Esophagus (tissue), 2 donors: Measurements from ENCODE around the gene SRSF4. TPM values are rescaled to one million over a fixed set of nuclear protein-coding genes. Genes with fewer than 3 reads are reported as not detected.
"Not testable (repeated sequence)": the region's sequence is repeated elsewhere in the genome, so short reads cannot be mapped to it uniquely, and the experiment has no call there.

Source experiments
- H3K27ac ChIP-seq, 2 donors: one replicate each; pipeline ENCODE4 v1.5.1; 2013; ENCODE audit warnings: low read depth in 2 of 2, mild to moderate bottlenecking in 2 of 2, inconsistent platforms in 1 of 2, low read length in 1 of 2, moderate library complexity in 1 of 2
- H3K27me3 ChIP-seq, 2 donors: one replicate each; pipeline ENCODE4 v1.6.1; 2013; ENCODE audit warnings: low read length in 2 of 2, control low read depth in 1 of 2, mild to moderate bottlenecking in 1 of 2; ENCODE audit not compliant: insufficient read depth in 2 of 2, control insufficient read depth in 1 of 2
- H3K36me3 ChIP-seq, 2 donors: one replicate each; pipeline ENCODE4 v1.6.1; 2013; ENCODE audit warnings: low read length in 1 of 2; ENCODE audit not compliant: control insufficient read depth in 2 of 2, insufficient read depth in 2 of 2
- H3K4me1 ChIP-seq, 2 donors: one replicate each; pipeline ENCODE4 v1.6.1; 2013; ENCODE audit warnings: low read length in 1 of 2; ENCODE audit not compliant: control insufficient read depth in 2 of 2, insufficient read depth in 2 of 2
- H3K4me3 ChIP-seq, 2 donors: one replicate each; pipeline ENCODE4 v1.5.1; 2013; ENCODE audit warnings: low read length in 2 of 2, mild to moderate bottlenecking in 2 of 2, low read depth in 1 of 2, moderate library complexity in 1 of 2
- H3K9me3 ChIP-seq, 2 donors: one replicate each; pipeline ENCODE4 v1.6.1; 2013; ENCODE audit warnings: mild to moderate bottlenecking in 2 of 2, low read depth in 1 of 2, low read length in 1 of 2, moderate library complexity in 1 of 2; ENCODE audit not compliant: control insufficient read depth in 2 of 2, insufficient read depth in 1 of 2
- WGBS, 2 donors: extraction: QIAGEN DNeasy Blood & Tissue Kit; methylation state at CpG; one replicate each; pipeline ENCODE4 v1.1.7; 2013; 5-methylcytosine and 5-hydroxymethylcytosine counted together
- polyA plus RNA-seq, 2 donors: library from polyadenylated mRNA; stranded (reverse); fragments of 200-250 nt; gene quantifications; one replicate each; pipeline ENCODE4 v1.2.3, GENCODE V29; 2013
- donor health status: healthy with polysubstance abuse.
- donor health status: Bipolar disorder and iron deficiency.

Gene SRSF4
- polyA plus RNA-seq, 2 donors: 50.8 to 71.0 TPM

DNA sequence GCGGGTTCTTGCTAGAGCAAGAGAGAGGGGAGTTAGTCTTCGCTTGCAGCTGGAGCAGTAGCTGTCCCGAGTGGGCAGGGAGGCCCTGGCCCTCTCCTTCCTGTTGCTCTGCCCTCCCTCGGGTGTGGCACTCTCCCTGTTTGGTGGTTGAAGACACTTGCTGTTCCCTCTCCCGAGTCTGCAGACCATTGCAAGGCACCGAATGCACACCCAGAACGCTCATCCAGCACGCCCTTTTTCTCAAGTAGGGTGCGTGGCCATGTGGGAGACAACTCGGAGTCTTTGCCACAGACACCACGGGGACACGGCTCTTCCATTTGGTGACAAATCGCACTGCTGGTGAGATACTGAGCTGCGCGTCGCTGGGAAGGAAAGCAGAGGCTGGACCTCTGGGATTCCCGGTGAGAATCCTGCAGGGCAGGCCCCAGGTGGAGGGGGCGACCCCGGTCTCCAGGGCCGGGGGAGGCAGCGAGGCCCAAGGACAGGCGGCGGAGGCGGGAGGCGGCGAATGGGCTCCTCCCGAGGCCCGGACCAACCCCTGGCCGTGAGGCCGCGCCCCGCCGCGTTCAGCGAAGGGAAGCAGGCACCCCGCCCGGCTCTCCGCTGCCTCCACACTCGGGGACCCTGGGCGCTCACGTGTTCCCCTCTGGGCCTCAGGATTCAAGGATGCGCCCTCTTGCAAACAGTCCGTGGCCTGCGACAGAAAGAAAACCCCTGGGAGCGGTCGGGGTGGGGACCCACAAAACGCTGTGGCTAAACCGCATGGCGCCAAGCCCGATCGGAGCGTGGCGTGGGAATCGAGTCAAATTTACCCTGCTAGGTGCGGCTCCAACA lies 47.6 kb downstream of the SRSF4 start:
- Histone ChIP-seq H3K27ac (no peak overlapping the region), H3K27me3 (no peaks in the 10 kb centered on the region), H3K4me3 (peak overlapping the region; percentile 9 to 32), H3K4me1 (peaks cover 0 to 4% of the 10 kb centered on the region in 2 donors), H3K36me3 (no peaks in the 10 kb centered on the region), H3K9me3 (no peaks in the 10 kb centered on the region)
- WGBS, 2 donors: 50 to 65% methylated on average over 55 of the region's 55 CpGs

DNA sequence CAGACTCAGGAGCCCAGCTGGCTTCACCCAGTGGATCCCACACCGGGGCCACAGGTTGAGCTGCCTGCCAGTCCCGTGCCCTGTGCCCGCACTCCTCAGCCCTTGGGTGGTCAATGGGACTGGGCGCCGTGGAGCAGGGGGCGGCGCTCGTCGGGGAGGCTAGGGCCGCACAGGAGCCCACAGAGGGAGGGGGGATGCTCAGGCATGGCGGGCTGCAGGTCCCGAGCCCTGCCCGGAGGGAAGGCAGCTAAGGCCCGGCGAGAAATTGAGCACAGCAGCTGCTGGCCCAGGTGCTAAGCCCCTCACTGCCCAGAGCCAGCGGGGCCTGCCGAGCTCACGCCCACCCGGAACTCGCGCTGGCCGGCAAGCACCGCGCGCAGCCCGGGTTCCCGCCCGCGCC lies 50.6 kb downstream of the SRSF4 start:
- H3K27ac ChIP-seq, H3K4me3 ChIP-seq, H3K36me3 ChIP-seq, H3K27me3 ChIP-seq, H3K4me1 ChIP-seq, H3K9me3 ChIP-seq: not testable (repeated sequence)
- 95 to 96% methylated on average over 16 to 29 of the region's 29 CpGs for WGBS, 2 donors

DNA sequence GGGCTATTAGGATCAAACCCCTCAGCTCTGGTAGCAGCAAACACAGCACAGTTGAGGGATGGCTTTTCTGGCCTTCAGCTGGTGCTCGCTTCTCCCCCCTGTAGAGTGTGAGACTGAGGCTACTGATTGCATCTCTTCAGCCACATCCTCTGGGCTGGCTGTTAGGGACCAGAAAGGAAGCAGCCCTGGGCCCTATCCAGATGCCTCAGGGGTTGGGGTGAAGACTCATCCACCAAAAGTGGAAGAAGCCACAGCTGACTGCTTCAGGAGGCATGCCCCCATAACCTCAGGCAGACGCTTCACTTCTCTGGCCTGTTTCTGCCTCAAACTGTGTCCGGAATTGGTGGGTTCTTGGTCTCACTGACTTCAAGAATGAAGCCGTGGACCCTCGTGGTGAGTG lies 51.8 kb downstream of the SRSF4 start:
- WGBS, 2 donors: 86 to 90% methylated on average over 5 of the region's 5 CpGs

DNA sequence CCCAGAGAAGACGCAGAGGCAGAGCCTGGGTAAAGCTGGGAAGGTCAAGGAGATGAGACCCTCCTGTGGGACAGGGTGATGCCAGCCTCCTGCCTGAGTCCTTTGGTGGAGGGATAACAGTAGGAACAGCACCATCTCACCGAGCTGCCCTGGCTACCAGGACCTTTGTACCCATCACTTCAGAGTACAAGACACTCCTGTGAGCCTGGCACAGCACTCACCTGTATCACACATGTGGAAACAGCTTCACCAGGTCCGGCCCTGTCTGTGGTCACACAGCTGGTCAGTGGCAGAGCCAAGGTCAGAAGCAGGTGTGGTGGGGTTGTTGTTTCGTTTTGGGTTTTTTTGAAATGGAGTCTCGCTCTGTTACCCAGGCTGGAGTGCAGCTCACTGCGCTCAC lies 53.0 kb downstream of the SRSF4 start:
- no peaks in the 10 kb centered on the region for H3K36me3 ChIP-seq
- no peak overlapping the region for H3K27ac ChIP-seq
- 84 to 87% methylated on average over 6 of the region's 6 CpGs for WGBS, 2 donors
- peaks cover 0 to 2% of the 10 kb centered on the region in 2 donors for H3K27me3 ChIP-seq
- H3K4me1 ChIP-seq: peaks cover 0 to 2% of the 10 kb centered on the region in 2 donors
- no peaks in the 10 kb centered on the region for H3K9me3 ChIP-seq
- no peak overlapping the region for H3K4me3 ChIP-seq

More for the DNA sequence above, 51.8 kb downstream of the SRSF4 start:
- Histone ChIP-seq H3K4me3 (no peak overlapping the region), H3K4me1 (peaks cover 0 to 4% of the 10 kb centered on the region in 2 donors), H3K27me3 (peaks cover 0 to under 1% of the 10 kb centered on the region in 2 donors), H3K27ac (no peak overlapping the region), H3K9me3 (no peaks in the 10 kb centered on the region), H3K36me3 (no peaks in the 10 kb centered on the region)

DNA sequence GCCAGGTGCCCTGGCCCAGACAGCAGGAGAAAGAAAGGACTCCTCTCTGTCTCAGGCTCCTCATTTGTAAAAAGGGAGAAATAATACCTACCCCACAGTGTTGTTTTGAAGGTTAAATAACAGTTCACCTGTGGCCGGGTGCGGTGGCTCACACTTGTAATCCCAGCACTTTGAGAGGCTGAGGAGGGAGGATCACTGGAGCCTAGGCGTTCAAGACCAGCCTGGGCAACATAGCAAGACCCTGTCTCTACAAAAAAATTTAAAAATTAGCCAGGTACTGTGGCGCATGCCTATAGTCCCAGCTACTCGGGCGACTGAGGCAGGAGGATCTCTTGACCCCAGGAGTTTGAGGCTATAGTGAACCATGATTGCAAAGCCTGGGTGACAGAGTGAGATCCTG lies 55.5 kb downstream of the SRSF4 start:
- Histone ChIP-seq H3K27me3 (peaks cover 0 to 7% of the 10 kb centered on the region in 2 donors), H3K36me3 (no peaks in the 10 kb centered on the region), H3K9me3 (no peaks in the 10 kb centered on the region), H3K4me3 (no peak overlapping the region), H3K4me1 (peaks cover 0 to 14% of the 10 kb centered on the region in 2 donors), H3K27ac (no peak overlapping the region)
- 95 to 99% methylated on average over 6 of the region's 6 CpGs for WGBS, 2 donors

DNA sequence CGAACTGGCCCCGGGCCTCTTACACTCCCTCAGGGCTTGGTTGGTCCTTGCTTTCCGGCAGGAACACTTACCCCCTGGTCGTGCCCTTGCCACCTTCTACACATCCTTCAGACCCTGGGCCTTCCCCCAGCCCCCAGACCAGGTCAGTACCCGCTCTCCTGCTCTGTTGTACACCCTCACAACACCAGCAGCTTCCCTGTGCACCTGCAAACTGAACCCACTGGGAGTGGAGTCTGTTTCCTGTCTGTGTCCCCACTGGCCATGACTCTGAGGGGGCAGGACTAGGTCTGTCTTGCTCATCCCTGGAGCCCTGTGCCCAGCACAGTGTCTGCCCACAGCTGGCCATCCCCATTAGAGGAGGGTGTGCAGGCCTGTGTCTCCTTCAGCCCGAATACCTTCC lies 55.9 kb downstream of the SRSF4 start:
- Histone ChIP-seq H3K36me3 (no peaks in the 10 kb centered on the region), H3K27ac (no peak overlapping the region), H3K27me3 (peaks cover 0 to 7% of the 10 kb centered on the region in 2 donors), H3K4me1 (peaks cover 0 to 14% of the 10 kb centered on the region in 2 donors), H3K9me3 (no peaks in the 10 kb centered on the region), H3K4me3 (no peak overlapping the region)
- 80% methylated on average over 6 of the region's 6 CpGs for WGBS, 2 donors

DNA sequence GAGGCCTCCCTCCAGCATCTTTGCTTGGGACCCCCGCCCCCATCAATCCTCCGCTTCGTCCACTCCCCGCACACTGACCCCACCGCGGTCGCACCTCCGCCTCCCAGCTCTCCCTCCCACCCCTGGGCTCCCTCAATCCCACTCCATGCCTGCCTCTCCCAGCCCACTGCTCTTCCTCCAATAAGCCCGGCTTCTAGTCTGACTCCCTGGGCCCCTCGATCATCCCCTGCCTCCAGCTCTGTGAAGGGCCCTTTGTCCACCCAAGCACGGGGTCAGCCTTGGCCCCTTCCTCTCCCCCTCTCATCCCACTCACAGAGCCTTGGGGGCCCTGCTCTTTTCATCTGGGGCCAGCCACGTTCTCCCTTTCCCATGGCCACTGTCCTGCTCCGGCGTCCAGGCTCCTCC lies 56.5 kb downstream of the SRSF4 start:
- H3K27ac ChIP-seq: peak overlapping the region; percentile 85 to 87
- peaks cover 0 to 7% of the 10 kb centered on the region in 2 donors for H3K27me3 ChIP-seq
- H3K9me3 ChIP-seq: no peaks in the 10 kb centered on the region
- H3K4me1 ChIP-seq: peaks cover 0 to 14% of the 10 kb centered on the region in 2 donors
- H3K4me3 ChIP-seq: peak overlapping the region in 1 of 2 donors; percentile 48
- peaks cover 0 to 2% of the 10 kb centered on the region in 2 donors for H3K36me3 ChIP-seq
- WGBS, 2 donors: 70 to 71% methylated on average over 14 of the region's 14 CpGs

DNA sequence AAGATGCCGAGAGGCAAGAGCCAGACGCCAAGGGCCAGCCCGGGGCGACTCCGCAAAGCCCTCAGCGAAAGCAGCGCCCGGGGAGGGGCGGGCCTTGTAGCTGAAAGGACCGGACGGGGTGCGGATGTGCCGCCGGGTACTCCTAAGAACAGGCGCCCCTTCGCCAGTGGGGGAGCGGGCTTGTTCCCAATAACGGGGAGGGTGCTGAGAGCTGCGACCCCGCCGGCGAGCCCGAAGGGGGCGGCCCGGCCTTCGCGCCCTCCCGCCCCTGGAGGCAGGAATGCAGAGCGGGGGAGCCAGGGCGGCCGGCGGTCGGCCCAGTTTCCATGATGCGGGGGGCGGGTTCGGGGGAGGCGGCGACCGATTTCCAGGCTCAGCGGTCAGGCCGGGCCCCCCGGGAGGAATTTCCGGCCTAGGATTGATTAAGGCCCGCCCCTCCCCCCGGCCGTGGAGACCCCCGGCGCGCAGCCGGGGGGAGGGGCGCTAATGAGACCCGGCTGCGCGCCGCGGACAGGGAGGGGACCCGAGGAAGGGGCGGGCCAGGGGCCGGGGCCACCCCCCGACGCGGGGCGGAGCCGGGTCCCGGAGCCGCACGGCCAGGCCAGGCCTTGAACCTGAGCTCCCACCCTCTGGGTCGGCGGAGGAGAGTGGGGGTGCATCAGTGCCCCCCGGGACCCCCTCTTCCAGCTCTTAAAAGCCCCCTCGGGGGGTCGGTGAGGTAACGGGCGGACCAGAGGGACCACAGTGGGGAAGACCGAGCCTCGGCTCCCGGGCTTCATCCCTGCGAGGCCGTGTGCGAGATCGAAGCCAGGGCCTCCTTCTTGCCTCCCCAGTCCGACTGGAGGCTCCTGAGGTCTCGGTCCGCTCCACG lies 57.1 kb downstream of the SRSF4 start:
- Histone ChIP-seq H3K9me3 (no peaks in the 10 kb centered on the region), H3K27me3 (peaks cover 0 to 7% of the 10 kb centered on the region in 2 donors), H3K36me3 (peaks cover 0 to 2% of the 10 kb centered on the region in 2 donors), H3K4me1 (peaks cover 0 to 14% of the 10 kb centered on the region in 2 donors), H3K27ac (peak overlapping the region; percentile 85 to 87), H3K4me3 (peak overlapping the region; percentile 48 to 50)
- 1 to 5% methylated on average over 45 to 85 of the region's 85 CpGs for WGBS, 2 donors

DNA sequence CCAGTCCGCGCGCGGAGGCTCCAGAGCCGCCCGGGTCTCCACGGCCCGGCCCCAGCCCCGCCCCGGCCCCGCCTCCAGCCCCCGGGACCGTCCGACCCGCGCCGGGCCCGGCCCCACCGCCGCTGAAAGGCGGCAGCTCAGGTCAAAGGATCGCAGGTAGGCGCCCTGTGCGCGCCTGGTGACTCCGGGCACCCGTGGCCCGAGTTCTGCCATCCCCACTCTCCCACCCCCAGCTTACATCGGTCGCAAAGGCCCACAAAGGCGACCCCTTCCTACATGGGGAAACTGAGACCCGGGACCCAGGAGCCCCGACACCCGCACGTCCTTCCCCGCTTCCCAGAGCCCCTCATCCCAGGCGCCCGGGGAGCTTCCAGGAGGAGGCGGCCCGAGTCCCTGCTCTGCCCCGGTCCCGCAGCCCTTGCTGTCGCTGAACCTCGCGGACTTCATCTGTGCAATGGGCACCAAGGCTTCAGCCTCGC lies 57.8 kb downstream of the SRSF4 start, which contains the start of gene TMEM200B:
TMEM200B (minus strand) TSS at position 17 of the 479 bp plus-strand sequence. CDS start 2,075 bp downstream, outside the sequence.
- Histone ChIP-seq H3K27ac (peak within 1 kb of the TSS; percentile 85 to 87), H3K9me3 (no peaks in the 10 kb centered on the region), H3K4me3 (peak within 1 kb of the TSS; percentile 48 to 50), H3K4me1 (peaks cover 0 to 14% of the 10 kb centered on the region in 2 donors), H3K36me3 (peaks cover 0 to 2% of the 10 kb centered on the region in 2 donors), H3K27me3 (peaks cover 0 to 7% of the 10 kb centered on the region in 2 donors)
- 0 to 1% methylated on average over 24 to 46 of the region's 46 CpGs for WGBS, 2 donors
